ENCODE measurements around the gene ST8SIA6. TPM values are rescaled to one million over a fixed set of nuclear protein-coding genes. Genes with fewer than 3 reads are reported as not detected.

The ST8SIA6 gene
- total RNA-seq, 1 donor from 2014 or later: 0.13 TPM

GRCh38 chr10:17348501-17349349 lies 105.7 kb downstream of the ST8SIA6 start:
- H3K4me3 Mint-ChIP-seq: no peak overlapping the region
- ChIA-PET POLR2A (no interaction called here), CTCF (no interaction called here)
- intact Hi-C loops (cut with micrococcal nuclease): no loop called here
- H3K9me3 Mint-ChIP-seq: peaks cover 4% of the 10 kb centered on the region
- peaks cover 11% of the 10 kb centered on the region for H3K27me3 Mint-ChIP-seq
- no peak overlapping the region for H3K27ac Mint-ChIP-seq
- DNase-seq (no peak), ATAC-seq (ENCODE audit: low read depth) (no peak)
- H3K4me1 Mint-ChIP-seq: no peaks in the 10 kb centered on the region
- TF ChIP-seq CTCF (IDR thresholded peaks at IDR 0.05): no peak
- H3K36me3 Mint-ChIP-seq (ENCODE audit: low read depth): no peaks in the 10 kb centered on the region

GRCh38 chr10:17348011-17348500 lies 106.3 kb downstream of the ST8SIA6 start:
- Mint-ChIP-seq H3K9me3 (peaks cover 4% of the 10 kb centered on the region), H3K4me3 (no peak overlapping the region), H3K27ac (no peak overlapping the region), H3K4me1 (no peaks in the 10 kb centered on the region), H3K27me3 (peaks cover 8% of the 10 kb centered on the region), H3K36me3 (ENCODE audit: low read depth) (no peaks in the 10 kb centered on the region)
- no peak for TF ChIP-seq CTCF (IDR thresholded peaks at IDR 0.05)
- ChIA-PET CTCF (no interaction called here), POLR2A (no interaction called here)
- no peak for ATAC-seq (ENCODE audit: low read depth)
- no peak for DNase-seq
- intact Hi-C loops (cut with micrococcal nuclease): no loop called here

- ChIA-PET POLR2A (no interaction called here), CTCF (no interaction called here)
- no peaks in the 10 kb centered on the region for H3K36me3 Mint-ChIP-seq (ENCODE audit: low read depth)
- H3K27me3 Mint-ChIP-seq: no peaks in the 10 kb centered on the region
- no peak overlapping the region for H3K27ac Mint-ChIP-seq
- TF ChIP-seq CTCF (IDR thresholded peaks at IDR 0.05): no peak
- intact Hi-C loops (cut with micrococcal nuclease): no loop called here
- peaks cover 11% of the 10 kb centered on the region for H3K9me3 Mint-ChIP-seq
- H3K4me1 Mint-ChIP-seq: no peaks in the 10 kb centered on the region
- H3K4me3 Mint-ChIP-seq: no peak overlapping the region
- no peak for ATAC-seq (ENCODE audit: low read depth)
- no peak for DNase-seq
These were observed 110.2 kb downstream of the ST8SIA6 start for GRCh38 chr10:17344206-17344605.

GRCh38 chr10:17343118-17343517 lies 111.3 kb downstream of the ST8SIA6 start:
- intact Hi-C loops (cut with micrococcal nuclease): no loop called here
- no peak for TF ChIP-seq CTCF (IDR thresholded peaks at IDR 0.05)
- Mint-ChIP-seq H3K27ac (no peak overlapping the region), H3K4me3 (no peak overlapping the region), H3K36me3 (ENCODE audit: low read depth) (no peaks in the 10 kb centered on the region), H3K4me1 (no peaks in the 10 kb centered on the region), H3K9me3 (peaks cover 11% of the 10 kb centered on the region), H3K27me3 (no peaks in the 10 kb centered on the region)
- ChIA-PET CTCF (no interaction called here), POLR2A (no interaction called here)
- ATAC-seq (ENCODE audit: low read depth): no peak
- no peak for DNase-seq

GRCh38 chr10:17340144-17340829 lies 114.1 kb downstream of the ST8SIA6 start:
- intact Hi-C loops (cut with micrococcal nuclease): no loop called here
- DNase-seq: no peak
- ChIA-PET CTCF (no interaction called here), POLR2A (no interaction called here)
- H3K4me3 Mint-ChIP-seq: no peak overlapping the region
- H3K9me3 Mint-ChIP-seq: peaks cover 11% of the 10 kb centered on the region
- no peaks in the 10 kb centered on the region for H3K4me1 Mint-ChIP-seq
- no peaks in the 10 kb centered on the region for H3K36me3 Mint-ChIP-seq (ENCODE audit: low read depth)
- ATAC-seq (ENCODE audit: low read depth): no peak
- no peak for TF ChIP-seq CTCF (IDR thresholded peaks at IDR 0.05)
- H3K27ac Mint-ChIP-seq: no peak overlapping the region
- no peaks in the 10 kb centered on the region for H3K27me3 Mint-ChIP-seq

All from activated B cell treated with CpG ODN at 0.5 μM for 24 hours (primary cell).